ENCODE data around the gene NPIPA1. TPM values are rescaled to one million over a fixed set of nuclear protein-coding genes. Genes with fewer than 3 reads are reported as not detected.
"Not testable (repeated sequence)": the region's sequence is repeated elsewhere in the genome, so short reads cannot be mapped to it uniquely, and the experiment has no call there.

The NPIPA1 gene
- total RNA-seq, 1 donor from 2014 or later, result 26.9 TPM

- DNase-seq (ENCODE audit: low read depth); H3K4me3 ChIP-seq (ENCODE audit: low read depth, low read length): not testable (repeated sequence)
Measured at GRCh38 chr16:14924359-14924758, 12.9 kb upstream of the NPIPA1 start.

- DNase-seq (ENCODE audit: low read depth); H3K4me3 ChIP-seq (ENCODE audit: low read depth, low read length): not testable (repeated sequence)
Measured at GRCh38 chr16:14924982-14925381, 12.3 kb upstream of the NPIPA1 start.

DNA sequence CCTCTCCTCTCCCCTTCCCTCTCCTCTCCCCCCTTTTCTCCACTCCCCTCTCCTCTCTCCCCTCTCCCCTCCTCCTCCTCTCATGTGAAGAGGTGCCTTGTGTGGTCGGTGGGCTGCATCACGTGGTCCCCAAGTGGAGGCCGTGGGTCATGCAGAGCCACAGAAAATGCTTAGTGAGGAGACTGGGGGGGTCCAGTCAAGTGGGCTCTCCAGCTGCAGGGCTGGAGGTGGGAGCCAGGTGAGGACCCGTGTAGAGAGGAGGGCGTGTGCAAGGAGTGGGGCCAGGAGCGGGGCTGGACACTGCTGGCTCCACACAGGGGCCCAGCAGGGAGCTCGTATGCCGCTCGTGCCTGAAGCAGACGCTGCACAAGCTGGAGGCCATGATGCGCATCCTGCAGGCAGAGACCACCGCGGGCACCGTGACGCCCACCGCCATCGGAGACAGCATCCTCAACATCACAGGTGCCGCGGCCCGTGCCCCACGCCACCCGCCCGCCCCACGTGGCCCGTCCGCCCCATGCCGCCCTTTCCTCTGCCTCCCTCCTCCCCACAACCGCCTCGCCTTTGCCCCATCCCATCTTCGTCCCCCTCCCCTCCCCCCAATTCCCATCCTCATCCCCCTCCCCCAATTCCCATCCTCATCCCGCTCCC is 9.1 kb upstream of the NPIPA1 start:
- not testable (repeated sequence) for H3K4me3 ChIP-seq (ENCODE audit: low read depth, low read length); DNase-seq (ENCODE audit: low read depth)

- DNase-seq (ENCODE audit: low read depth); H3K4me3 ChIP-seq (ENCODE audit: low read depth, low read length): not testable (repeated sequence)
Measured at GRCh38 chr16:14929176-14929575, 8.1 kb upstream of the NPIPA1 start.

DNA sequence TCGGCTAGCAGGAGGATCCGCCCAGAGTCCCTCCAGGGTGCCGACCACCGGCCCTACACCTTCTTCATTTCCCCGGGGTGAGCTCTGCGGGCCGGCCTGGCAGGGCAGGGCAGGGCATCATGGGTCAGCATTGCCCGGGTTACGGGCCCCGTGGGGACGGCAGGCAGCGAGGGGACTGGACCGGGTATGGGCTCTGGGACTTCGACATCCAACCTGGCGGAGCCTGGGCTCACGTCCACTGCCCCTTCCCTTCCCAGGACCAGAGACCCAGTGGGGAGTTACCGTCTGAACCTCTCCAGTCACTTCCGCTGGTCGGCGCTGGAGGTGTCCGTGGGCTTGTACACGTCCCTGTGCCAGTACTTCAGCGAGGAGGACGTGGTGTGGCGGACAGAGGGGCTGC is 7.0 kb upstream of the NPIPA1 start:
- H3K4me3 ChIP-seq (ENCODE audit: low read depth, low read length); DNase-seq (ENCODE audit: low read depth): not testable (repeated sequence)

DNA sequence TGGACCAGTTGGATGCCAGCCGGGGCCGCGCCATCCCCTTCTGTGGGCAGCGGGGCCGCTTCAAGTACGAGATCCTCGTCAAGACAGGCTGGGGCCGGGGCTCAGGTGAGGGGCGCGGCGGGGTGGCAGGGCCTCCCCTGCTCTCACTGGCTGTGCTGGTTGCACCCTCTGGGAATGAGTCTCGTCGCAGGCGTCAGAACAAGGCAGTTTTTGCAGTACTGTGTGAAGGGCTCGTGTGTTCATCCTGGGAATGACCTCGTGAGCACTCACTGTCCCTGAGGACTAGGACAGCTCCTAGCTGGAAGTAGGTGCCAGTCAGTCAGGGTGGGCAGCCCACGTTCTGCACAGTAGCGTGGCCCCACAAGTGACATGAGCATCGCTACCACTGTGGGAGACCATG is 6.3 kb upstream of the NPIPA1 start:
- DNase-seq (ENCODE audit: low read depth); H3K4me3 ChIP-seq (ENCODE audit: low read depth, low read length): not testable (repeated sequence)

- DNase-seq (ENCODE audit: low read depth); H3K4me3 ChIP-seq (ENCODE audit: low read depth, low read length): not testable (repeated sequence)
Measured at GRCh38 chr16:14932581-14933375, 4.5 kb upstream of the NPIPA1 start.

DNA sequence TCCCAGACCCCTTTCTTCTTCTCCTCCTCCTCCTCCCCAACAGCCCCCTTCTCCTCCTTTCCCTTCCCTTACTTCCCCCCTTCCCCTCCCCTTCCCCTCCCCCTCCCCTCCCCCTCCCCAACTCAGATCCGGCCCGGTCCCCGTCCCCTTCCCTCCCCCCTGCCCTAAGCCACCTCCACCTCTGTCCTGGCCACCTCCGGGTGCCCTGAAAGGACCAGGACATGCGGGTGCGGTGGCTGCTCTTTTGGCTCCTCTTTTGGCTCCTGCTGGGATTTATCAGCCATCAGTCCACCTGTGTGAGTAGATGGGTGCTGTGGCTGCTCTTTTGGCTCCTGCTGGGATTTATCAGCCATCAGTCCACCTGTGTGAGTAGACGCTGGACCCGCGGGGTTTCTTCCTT is 751 bp downstream of the NPIPA1 start:
- not testable (repeated sequence) for DNase-seq (ENCODE audit: low read depth); H3K4me3 ChIP-seq (ENCODE audit: low read depth, low read length)

DNA sequence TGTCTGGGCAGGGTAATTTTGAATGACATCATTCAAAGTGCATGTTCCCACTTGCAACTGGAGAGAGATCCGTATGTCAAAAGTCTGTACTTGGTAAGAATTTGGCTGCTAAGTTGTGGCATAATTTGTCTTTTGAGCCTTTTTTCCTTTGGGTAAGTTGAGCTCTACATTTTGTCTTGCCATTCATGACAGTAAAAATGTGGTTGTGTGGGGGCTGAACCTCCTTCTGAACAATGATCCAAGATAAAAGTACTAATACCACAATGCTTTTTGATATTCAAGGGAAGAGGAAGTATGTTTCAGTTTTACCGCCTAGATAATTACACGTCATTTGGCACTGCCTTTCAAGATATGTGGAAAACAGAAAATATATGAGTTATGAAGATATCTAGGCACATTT is 5.4 kb downstream of the NPIPA1 start:
- not testable (repeated sequence) for H3K4me3 ChIP-seq (ENCODE audit: low read depth, low read length); DNase-seq (ENCODE audit: low read depth)

- DNase-seq (ENCODE audit: low read depth), result no peak
- no peak overlapping the region for H3K4me3 ChIP-seq (ENCODE audit: low read depth, low read length)
- TF ChIP-seq, protein P1, sequence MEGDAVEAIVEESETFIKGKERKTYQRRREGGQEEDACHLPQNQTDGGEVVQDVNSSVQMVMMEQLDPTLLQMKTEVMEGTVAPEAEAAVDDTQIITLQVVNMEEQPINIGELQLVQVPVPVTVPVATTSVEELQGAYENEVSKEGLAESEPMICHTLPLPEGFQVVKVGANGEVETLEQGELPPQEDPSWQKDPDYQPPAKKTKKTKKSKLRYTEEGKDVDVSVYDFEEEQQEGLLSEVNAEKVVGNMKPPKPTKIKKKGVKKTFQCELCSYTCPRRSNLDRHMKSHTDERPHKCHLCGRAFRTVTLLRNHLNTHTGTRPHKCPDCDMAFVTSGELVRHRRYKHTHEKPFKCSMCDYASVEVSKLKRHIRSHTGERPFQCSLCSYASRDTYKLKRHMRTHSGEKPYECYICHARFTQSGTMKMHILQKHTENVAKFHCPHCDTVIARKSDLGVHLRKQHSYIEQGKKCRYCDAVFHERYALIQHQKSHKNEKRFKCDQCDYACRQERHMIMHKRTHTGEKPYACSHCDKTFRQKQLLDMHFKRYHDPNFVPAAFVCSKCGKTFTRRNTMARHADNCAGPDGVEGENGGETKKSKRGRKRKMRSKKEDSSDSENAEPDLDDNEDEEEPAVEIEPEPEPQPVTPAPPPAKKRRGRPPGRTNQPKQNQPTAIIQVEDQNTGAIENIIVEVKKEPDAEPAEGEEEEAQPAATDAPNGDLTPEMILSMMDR (conservative IDR thresholded peaks at IDR 0.05; ENCODE audit: low read depth, low read length), result no peak
Measured at GRCh38 chr16:14955546-14956231, 18.4 kb downstream of the NPIPA1 start.

GRCh38 chr16:14957576-14958322 is 20.5 kb downstream of the NPIPA1 start:
- H3K4me3 ChIP-seq (ENCODE audit: low read depth, low read length), result no peak overlapping the region
- TF ChIP-seq, protein P1 (conservative IDR thresholded peaks at IDR 0.05; ENCODE audit: low read depth, low read length), result no peak
- no peak for DNase-seq (ENCODE audit: low read depth)
